Motor neuron (in vitro differentiated cells): ENCODE measurements around the gene GPLD1. TPM values are rescaled to one million over a fixed set of nuclear protein-coding genes. Genes with fewer than 3 reads are reported as not detected.

Experiments
- ATAC-seq, 8 experiments: fragments of 200-7000 bp; cut with Tn5 transposase; replicated peaks in 6 of 8; 2 replicates each; pipeline ENCODE4 v1.8.0; 2021; ENCODE audit warnings: mild to moderate bottlenecking in 8 of 8, moderate library complexity in 8 of 8
- H3K27ac ChIP-seq, 2 donors: fragments of 250-450 bp; sonication (Bioruptor Pico); 2 replicates each; pipeline ENCODE4 v1.9.0; 2021; ENCODE audit warnings: antibody characterized with exemption in 2 of 2, mild to moderate bottlenecking in 2 of 2, moderate library complexity in 1 of 2
- H3K4me1 ChIP-seq, 2 donors: fragments of 250-450 bp; sonication (Bioruptor Pico); replicated peaks in 1 of 2; 2 replicates each; pipeline ENCODE4 v1.6.1; 2021; ENCODE audit warnings: antibody characterized with exemption in 2 of 2, mild to moderate bottlenecking in 2 of 2, moderate library complexity in 1 of 2
- H3K4me3 ChIP-seq, 5 donors: fragments of 250-450 bp; sonication (Bioruptor Pico); 2 replicates each; pipeline ENCODE4 v1.9.0; 2021; ENCODE audit warnings: antibody characterized with exemption in 5 of 5, mild to moderate bottlenecking in 5 of 5, moderate library complexity in 4 of 5
- WGBS, 10 experiments: fragments of 450-650 bp; shearing (Covaris generic); methylation state at CpG; one replicate each; pipeline ENCODE4 v1.0.0; 2022; 5-methylcytosine and 5-hydroxymethylcytosine counted together
- in situ Hi-C, 9 experiments: fragments of 400-800 bp; cut with MboI; loops; one replicate each; pipeline ENCODE4 v1.15.0; 2021; ENCODE audit warnings: low sequenced_read_pairs in 9 of 9, low pct_unique_long_range_greater_than_20kb in 2 of 9; ENCODE audit not compliant: unreplicated experiment in 9 of 9
- total RNA-seq, 8 experiments: library from RNA; unstranded; fragments of 300-600 nt; gene quantifications; 2 replicates each; pipeline versions ENCODE4 v1.2.3 to v1.2.4, GENCODE V29; 2022

Gene GPLD1
- total RNA-seq, 8 experiments from 2014 or later = 1.0 to 7.3 (median 4.9) TPM; not detected in 1

DNA sequence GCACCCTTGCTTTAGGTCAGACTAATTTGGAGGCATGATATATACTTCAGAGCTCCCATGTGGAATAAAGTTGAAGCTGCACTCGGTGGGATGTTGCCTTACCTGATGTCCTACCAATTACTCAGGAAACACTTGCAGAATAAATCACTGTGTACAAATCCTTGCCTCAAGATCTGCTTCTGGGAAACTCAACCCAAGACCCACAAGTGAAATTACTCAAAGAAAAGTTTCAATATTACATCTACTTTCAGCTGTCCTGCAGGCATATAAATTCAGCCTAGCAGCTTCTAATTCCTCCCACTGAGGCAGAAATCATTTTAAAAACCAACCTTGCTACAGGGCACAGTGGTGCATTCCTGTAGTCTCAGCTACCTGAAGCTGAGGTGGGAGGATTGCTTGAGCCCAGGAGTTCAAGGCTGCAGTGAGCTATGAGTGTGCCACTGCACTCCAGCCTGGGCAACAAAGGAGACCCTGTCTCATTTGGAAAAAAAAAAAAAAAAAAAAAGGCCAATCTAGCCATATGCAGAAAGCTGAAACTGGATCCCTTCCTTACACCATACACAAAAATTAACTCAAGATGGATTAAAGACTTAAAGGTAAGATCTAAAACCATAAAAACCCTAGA is 110.8 kb downstream of the GPLD1 start:
- no peak overlapping the region for H3K4me3 ChIP-seq
- in situ Hi-C loops = loop anchor here in 2 of 9 experiments (25.0 kb wide), 2 partner anchors 91 to 316 kb away; no protein-coding TSS in a partner anchor
- H3K27ac ChIP-seq = no peak overlapping the region
- 89 to 100% (median 100%) methylated on average over 1 of the region's 1 CpG; no CpG with 5 or more reads in 6 of the 10 experiments for WGBS, 10 experiments
- H3K4me1 ChIP-seq = no peaks in the 10 kb centered on the region
- no peak for ATAC-seq

Other genes with a start within 250 kb of the GPLD1 start
- 10 to 100 TPM in 1 of 8 experiments, 1 to 10 TPM in 3, under 1 TPM in 4; 0.21 to 13.3 (median 0.90) TPM for gene DCDC2, start 131.5 kb downstream of the GPLD1 start, total RNA-seq
- 10 to 100 TPM; 16.3 to 36.1 (median 29.8) TPM for gene MRS2, start 86.6 kb downstream of the GPLD1 start, total RNA-seq
- gene ALDH5A1, start 5.4 kb upstream of the GPLD1 start, total RNA-seq = 10 to 100 TPM in 5 of 8 experiments, 1 to 10 TPM in 2, under 1 TPM in 1; 0.25 to 32.4 (median 12.9) TPM
- 10 to 100 TPM in 1 of 8 experiments, under 1 TPM in 7; 0.10 to 10.4 (median 0.53) TPM for gene KIAA0319, start 156.6 kb upstream of the GPLD1 start, total RNA-seq
- gene TDP2, start 177.3 kb upstream of the GPLD1 start, total RNA-seq = 10 to 100 TPM; 18.3 to 40.5 (median 32.7) TPM
- gene ACOT13, start 177.5 kb upstream of the GPLD1 start, total RNA-seq = 10 to 100 TPM; 13.5 to 39.4 (median 18.2) TPM
- 100 to 1,000 TPM; 103 to 170 (median 129) TPM for gene C6orf62, start 229.6 kb upstream of the GPLD1 start, total RNA-seq